ENCODE measurements around the gene ZNF487.
"Not testable (repeated sequence)": the region's sequence is repeated elsewhere in the genome, so short reads cannot be mapped to it uniquely, and the experiment has no call there.

ZNF487 gene

GRCh38 chr10:43453266-43453831 lies 16.4 kb downstream of the ZNF487 start:
- DNase-seq (ENCODE audit: low read depth, low spot score): no peak
- TF ChIP-seq CTCF (IDR thresholded peaks at IDR 0.05; ENCODE audit: insufficient read depth, low read length, missing control alignments): no peak
- no peak overlapping the region for H3K4me3 ChIP-seq (ENCODE audit: low read depth, low read length)
- ChIA-PET POLR2A (interaction anchor here (0.9 kb wide), 1 partner anchor 44 kb away, joined by 4 read pairs; the partner anchor contains the start of gene HNRNPF), CTCF (interaction anchor here (0.7 kb wide), 1 partner anchor 17 kb away, joined by 3 read pairs; no protein-coding TSS in a partner anchor)

- ChIA-PET POLR2A (interaction anchor here (0.6 to 0.9 kb wide), 2 partner anchors 45 to 70 kb away, joined by 3 to 4 read pairs; partner anchors contain the start of gene HNRNPF), CTCF (interaction anchor here (0.7 kb wide), 1 partner anchor 17 kb away, joined by 3 read pairs; no protein-coding TSS in a partner anchor)
- not testable (repeated sequence) for DNase-seq (ENCODE audit: low read depth, low spot score); H3K4me3 ChIP-seq (ENCODE audit: low read depth, low read length)
These were observed 17.1 kb downstream of the ZNF487 start for GRCh38 chr10:43454025-43454424.

- not testable (repeated sequence) for H3K4me3 ChIP-seq (ENCODE audit: low read depth, low read length)
These were observed 19.6 kb downstream of the ZNF487 start for GRCh38 chr10:43456561-43456960.

GRCh38 chr10:43458227-43458626 lies 21.3 kb downstream of the ZNF487 start:
- ChIA-PET CTCF (interaction anchor here (1.0 to 1.1 kb wide), 3 partner anchors 14 to 158 kb away, joined by 3 read pairs; no protein-coding TSS in a partner anchor), POLR2A (no interaction called here)
- no peak for TF ChIP-seq CTCF (IDR thresholded peaks at IDR 0.05; ENCODE audit: insufficient read depth, low read length, missing control alignments)
- no peak for DNase-seq (ENCODE audit: low read depth, low spot score)
- H3K4me3 ChIP-seq (ENCODE audit: low read depth, low read length): no peak overlapping the region

More at GRCh38 chr10:43456561-43456960, 19.6 kb downstream of the ZNF487 start:
- POLR2A ChIA-PET; DNase-seq (ENCODE audit: low read depth, low spot score): not testable (repeated sequence)
- CTCF ChIA-PET: interaction anchor here (0.6 kb wide), 1 partner anchor 1279 kb away, joined by 5 read pairs; no protein-coding TSS in a partner anchor

GRCh38 chr10:43461950-43462349 lies 25.0 kb downstream of the ZNF487 start:
- ChIA-PET POLR2A (no interaction called here), CTCF (interaction anchor here (0.6 to 4.2 kb wide), 18 partner anchors 9 to 594 kb away, joined by 3 to 27 read pairs (median 4); partner anchors contain the start of gene ZNF487)
- peak; percentile 40 for TF ChIP-seq CTCF (IDR thresholded peaks at IDR 0.05; ENCODE audit: insufficient read depth, low read length, missing control alignments)
- H3K4me3 ChIP-seq (ENCODE audit: low read depth, low read length): no peak overlapping the region
- peak; percentile 55 for DNase-seq (ENCODE audit: low read depth, low spot score)

GRCh38 chr10:43465086-43465735 lies 28.3 kb downstream of the ZNF487 start:
- POLR2A ChIA-PET; H3K4me3 ChIP-seq (ENCODE audit: low read depth, low read length); DNase-seq (ENCODE audit: low read depth, low spot score); CTCF ChIA-PET: not testable (repeated sequence)

- CTCF ChIA-PET; H3K4me3 ChIP-seq (ENCODE audit: low read depth, low read length); POLR2A ChIA-PET; DNase-seq (ENCODE audit: low read depth, low spot score): not testable (repeated sequence)
These were observed 28.8 kb downstream of the ZNF487 start for GRCh38 chr10:43465736-43466120.

- H3K4me3 ChIP-seq (ENCODE audit: low read depth, low read length): no peak overlapping the region
- no peak for TF ChIP-seq CTCF (IDR thresholded peaks at IDR 0.05; ENCODE audit: insufficient read depth, low read length, missing control alignments)
- ChIA-PET POLR2A (no interaction called here), CTCF (interaction anchor here (1.0 kb wide), 1 partner anchor 10 kb away, joined by 3 read pairs; no protein-coding TSS in a partner anchor)
- no peak for DNase-seq (ENCODE audit: low read depth, low spot score)
These were observed 34.2 kb downstream of the ZNF487 start for GRCh38 chr10:43471146-43471545.
